Colonic mucosa (tissue), 4 donors: ENCODE results near the gene ZBTB45. TPM values are rescaled to one million over a fixed set of nuclear protein-coding genes. Genes with fewer than 3 reads are reported as not detected.
"Not testable (repeated sequence)": the region's sequence is repeated elsewhere in the genome, so short reads cannot be mapped to it uniquely, and the experiment has no call there.

Source experiments
- DNase-seq: peaks from one replicate; pipeline ENCODE4 v3.0.0-alpha.2; 2020
- H3K27ac ChIP-seq: fragments of 200-600 bp; one replicate; pipeline ENCODE4 v1.8.0; 2021
- H3K27me3 ChIP-seq: fragments of 200-600 bp; one replicate; pipeline ENCODE4 v1.8.0; 2021
- H3K36me3 ChIP-seq: fragments of 200-600 bp; one replicate; pipeline ENCODE4 v1.8.0; 2021
- H3K4me1 ChIP-seq: fragments of 200-600 bp; one replicate; pipeline ENCODE4 v1.8.0; 2021; ENCODE audit warnings: mild to moderate bottlenecking
- H3K4me3 ChIP-seq: fragments of 200-600 bp; one replicate; pipeline ENCODE4 v1.8.0; 2021
- H3K9ac ChIP-seq, 2 donors: one replicate each; pipeline ENCODE4 v1.7.0; 2013; ENCODE audit warnings: control low read depth in 2 of 2, low read depth in 2 of 2, low read length in 2 of 2
- H3K9me3 ChIP-seq: fragments of 200-600 bp; one replicate; pipeline ENCODE4 v1.8.0; 2021
- intact Hi-C: fragments of 100-400 bp; cut with DNase I; formaldehyde crosslinking; loops from one replicate; pipeline ENCODE4 v1.14.1; 2022
- total RNA-seq, 2 donors: library from RNA; stranded (reverse); fragmentation: NEBNext Ultra II Directional in 1 of 2; extraction: Animal tissue kit (Norgen Biotek cat#: 25700) in 1 of 2; gene quantifications; one replicate each; pipeline ENCODE4 v1.2.1, GENCODE V29; 2021
- TF ChIP-seq, protein P1 (sequence below): fragments of 200-600 bp; IDR thresholded peaks from one replicate; pipeline ENCODE4 v1.8.0; 2022; ENCODE audit warnings: antibody characterized with exemption, mild to moderate bottlenecking
- donor health status: healthy.
- donor health status: DM: no; HTN: no; CAD: no.
- donor health status: DM: no; HTN: no; CAD: no.

ZBTB45 gene
- total RNA-seq, 2 donors from 2014 or later: 13.5 to 20.2 TPM

DNA sequence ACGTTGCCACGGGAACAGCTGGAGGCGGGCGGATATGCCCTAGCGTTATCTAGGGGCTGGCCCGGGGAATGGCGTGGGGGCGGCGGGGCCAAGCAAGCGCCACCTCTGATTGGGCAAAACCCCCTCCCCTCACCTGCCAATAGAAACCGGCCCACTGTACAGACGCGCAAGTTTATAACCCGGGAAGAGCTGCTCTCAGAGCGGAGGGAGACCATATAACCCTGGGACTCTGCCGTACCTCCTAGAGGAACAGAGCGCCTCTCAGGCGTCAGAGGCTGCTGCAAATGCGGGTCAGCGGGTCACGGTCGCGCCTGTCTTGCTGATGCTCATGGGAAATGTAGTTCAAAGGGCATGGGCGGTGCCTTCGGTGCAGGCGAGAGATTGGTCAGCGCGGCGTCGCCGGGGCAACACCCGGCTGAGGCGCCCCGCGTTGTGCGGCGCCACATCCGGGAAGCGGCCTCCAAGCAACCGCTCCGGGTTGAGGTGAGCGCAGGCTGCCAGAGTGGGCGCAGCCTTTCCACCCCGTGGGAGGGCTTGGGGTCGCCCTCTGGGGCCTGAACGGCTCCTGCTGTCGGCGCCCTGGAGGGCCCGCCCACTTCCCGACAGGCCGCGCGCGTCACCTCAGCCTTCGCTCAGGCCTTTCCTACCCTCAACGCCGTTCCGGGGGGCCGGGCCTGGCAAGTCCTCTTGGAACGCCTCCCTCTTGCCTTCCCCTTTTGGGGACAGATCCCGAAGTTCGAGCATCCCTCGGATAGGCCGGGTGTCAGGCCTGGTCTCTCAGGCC lies 43.7 kb downstream of the ZBTB45 start, which contains the start of gene ZNF446:
ZNF446 (plus strand) TSS at position 639 of the 784 bp plus-strand sequence. CDS start 867 bp downstream, outside the sequence.
- H3K4me3 ChIP-seq: peak within 1 kb of the TSS; percentile 71
- peaks cover 6% of the 10 kb centered on the region for H3K4me1 ChIP-seq
- TF ChIP-seq, protein P1, sequence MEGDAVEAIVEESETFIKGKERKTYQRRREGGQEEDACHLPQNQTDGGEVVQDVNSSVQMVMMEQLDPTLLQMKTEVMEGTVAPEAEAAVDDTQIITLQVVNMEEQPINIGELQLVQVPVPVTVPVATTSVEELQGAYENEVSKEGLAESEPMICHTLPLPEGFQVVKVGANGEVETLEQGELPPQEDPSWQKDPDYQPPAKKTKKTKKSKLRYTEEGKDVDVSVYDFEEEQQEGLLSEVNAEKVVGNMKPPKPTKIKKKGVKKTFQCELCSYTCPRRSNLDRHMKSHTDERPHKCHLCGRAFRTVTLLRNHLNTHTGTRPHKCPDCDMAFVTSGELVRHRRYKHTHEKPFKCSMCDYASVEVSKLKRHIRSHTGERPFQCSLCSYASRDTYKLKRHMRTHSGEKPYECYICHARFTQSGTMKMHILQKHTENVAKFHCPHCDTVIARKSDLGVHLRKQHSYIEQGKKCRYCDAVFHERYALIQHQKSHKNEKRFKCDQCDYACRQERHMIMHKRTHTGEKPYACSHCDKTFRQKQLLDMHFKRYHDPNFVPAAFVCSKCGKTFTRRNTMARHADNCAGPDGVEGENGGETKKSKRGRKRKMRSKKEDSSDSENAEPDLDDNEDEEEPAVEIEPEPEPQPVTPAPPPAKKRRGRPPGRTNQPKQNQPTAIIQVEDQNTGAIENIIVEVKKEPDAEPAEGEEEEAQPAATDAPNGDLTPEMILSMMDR: no peak
- intact Hi-C loops: no loop called here
- H3K9me3 ChIP-seq: no peaks in the 10 kb centered on the region
- peak; percentile 97 for DNase-seq
- H3K9ac ChIP-seq: peak within 1 kb of the TSS; percentile 75 to 81
- H3K27ac ChIP-seq: peak within 1 kb of the TSS; percentile 91
- peaks cover under 1% of the 10 kb centered on the region for H3K36me3 ChIP-seq
- H3K27me3 ChIP-seq: no peaks in the 10 kb centered on the region

- Histone ChIP-seq H3K4me3 (peak overlapping the region; percentile 71), H3K9ac (peak overlapping the region; percentile 28 to 75), H3K9me3 (no peaks in the 10 kb centered on the region), H3K27ac (peak overlapping the region; percentile 91), H3K27me3 (no peaks in the 10 kb centered on the region), H3K4me1 (peaks cover 6% of the 10 kb centered on the region), H3K36me3 (peaks cover 4% of the 10 kb centered on the region)
- TF ChIP-seq, protein P1: no peak
- DNase-seq: no peak
- intact Hi-C loops: no loop called here
Observed at GRCh38 chr19:58474997-58475713, 44.5 kb downstream of the ZBTB45 start.

DNA sequence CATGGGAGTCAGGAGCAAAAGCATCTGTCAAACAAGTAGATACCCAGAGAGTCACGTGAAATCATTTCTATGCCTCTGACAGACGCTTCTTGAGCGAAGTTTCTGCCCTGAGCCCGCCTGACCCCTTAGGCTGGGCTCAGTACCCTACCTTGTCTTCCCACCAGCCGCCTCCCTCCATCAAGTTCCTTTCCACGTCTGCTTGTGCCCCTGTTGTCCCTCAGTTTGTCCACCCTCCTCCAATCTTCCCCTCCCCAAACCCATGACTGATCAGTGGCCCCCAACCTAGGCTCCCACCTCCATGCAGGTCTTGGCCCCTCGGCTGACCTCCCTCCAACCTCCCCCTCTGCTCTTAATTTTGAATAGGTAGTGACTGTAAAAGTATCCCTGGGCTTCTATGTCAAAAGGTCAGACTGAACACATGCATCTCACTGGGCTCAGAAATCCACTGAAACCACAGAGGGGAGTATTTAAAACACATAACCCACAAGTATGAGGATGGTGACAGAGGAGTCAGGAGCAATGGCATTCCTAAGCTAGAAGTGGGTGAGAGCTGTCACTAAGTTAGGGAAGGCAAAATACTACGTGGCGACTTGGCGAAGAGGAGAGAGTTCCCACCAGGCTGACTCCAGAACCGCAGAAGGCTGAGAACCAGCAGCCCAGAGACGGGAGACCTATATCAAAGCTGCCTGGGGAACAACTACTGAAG lies 45.2 kb downstream of the ZBTB45 start:
- Histone ChIP-seq H3K27ac (no peak overlapping the region), H3K4me3 (no peak overlapping the region), H3K4me1 (peaks cover 6% of the 10 kb centered on the region), H3K36me3 (peaks cover 4% of the 10 kb centered on the region), H3K9ac (no peak overlapping the region), H3K27me3 (no peaks in the 10 kb centered on the region), H3K9me3 (no peaks in the 10 kb centered on the region)
- TF ChIP-seq, protein P1: no peak
- intact Hi-C loops: no loop called here
- DNase-seq: no peak

DNA sequence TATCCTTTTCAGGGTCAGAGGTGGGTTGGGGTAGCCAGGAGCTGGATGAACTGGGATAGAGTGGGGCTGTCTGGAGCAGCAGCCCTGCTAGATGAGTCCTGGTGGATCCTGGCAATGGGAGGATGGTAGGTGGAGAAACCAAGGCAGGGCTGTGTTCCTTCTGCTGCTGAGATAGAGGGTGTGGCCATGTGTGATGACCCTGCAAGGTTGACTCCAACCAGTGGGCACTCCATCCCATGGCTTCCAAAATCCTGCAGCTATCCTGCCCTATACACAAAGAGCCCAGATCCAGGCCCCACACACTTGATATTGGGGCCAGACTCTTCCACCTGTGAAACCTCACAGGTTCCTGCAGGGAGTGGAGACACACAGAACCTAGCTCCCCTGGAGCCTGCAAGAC lies 45.8 kb downstream of the ZBTB45 start:
- Histone ChIP-seq H3K36me3 (peaks cover 4% of the 10 kb centered on the region), H3K27me3 (no peaks in the 10 kb centered on the region), H3K4me1 (peaks cover 6% of the 10 kb centered on the region), H3K4me3 (no peak overlapping the region), H3K27ac (no peak overlapping the region), H3K9ac (no peak overlapping the region), H3K9me3 (no peaks in the 10 kb centered on the region)
- intact Hi-C loops: no loop called here
- TF ChIP-seq, protein P1: no peak
- no peak for DNase-seq

GRCh38 chr19:58471736-58472135 lies 47.9 kb downstream of the ZBTB45 start:
- TF ChIP-seq, protein P1: no peak

DNA sequence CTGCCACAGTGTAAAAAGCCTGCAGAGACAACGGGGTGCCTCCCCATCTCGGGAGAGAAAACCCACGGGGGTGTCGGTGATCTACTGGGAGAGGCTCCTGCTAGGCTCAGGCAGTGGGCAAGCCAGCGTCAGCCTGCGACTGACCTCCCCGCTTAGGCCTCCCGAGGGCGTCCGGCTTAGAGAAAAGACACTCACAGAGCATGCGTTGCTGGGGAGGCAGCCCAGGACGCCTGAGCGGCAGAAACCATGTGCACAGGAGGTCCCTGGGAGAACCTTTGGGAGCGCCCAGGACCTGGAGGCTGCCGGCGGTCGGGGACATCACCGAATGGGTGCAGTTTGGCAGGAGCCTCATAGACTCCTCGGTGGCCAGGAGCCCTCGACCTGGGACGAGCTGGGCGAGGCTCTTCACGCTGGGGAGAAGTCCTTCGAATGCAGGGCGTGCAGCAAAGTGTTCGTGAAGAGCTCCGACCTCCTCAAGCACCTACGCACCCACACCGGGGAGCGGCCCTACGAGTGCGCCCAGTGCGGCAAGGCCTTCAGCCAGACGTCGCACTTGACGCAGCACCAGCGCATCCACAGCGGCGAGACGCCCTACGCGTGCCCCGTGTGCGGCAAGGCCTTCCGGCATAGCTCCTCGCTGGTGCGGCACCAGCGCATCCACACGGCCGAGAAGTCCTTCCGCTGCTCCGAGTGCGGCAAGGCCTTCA lies 48.6 kb downstream of the ZBTB45 start:
- H3K4me1 ChIP-seq, H3K9me3 ChIP-seq, H3K9ac ChIP-seq, H3K27ac ChIP-seq, intact Hi-C loops, H3K36me3 ChIP-seq, H3K27me3 ChIP-seq, DNase-seq, H3K4me3 ChIP-seq: not testable (repeated sequence)

More at GRCh38 chr19:58471736-58472135, 47.9 kb downstream of the ZBTB45 start:
- Histone ChIP-seq H3K4me3 (no peak overlapping the region), H3K9me3 (no peaks in the 10 kb centered on the region), H3K27ac (no peak overlapping the region), H3K4me1 (peaks cover 6% of the 10 kb centered on the region), H3K36me3 (peaks cover 4% of the 10 kb centered on the region), H3K27me3 (no peaks in the 10 kb centered on the region), H3K9ac (no peak overlapping the region)
- intact Hi-C loops: no loop called here
- no peak for DNase-seq
